ENCODE results near the gene CDC42SE2.
"Not testable (repeated sequence)": the region's sequence is repeated elsewhere in the genome, so short reads cannot be mapped to it uniquely, and the experiment has no call there.

The CDC42SE2 gene

DNA sequence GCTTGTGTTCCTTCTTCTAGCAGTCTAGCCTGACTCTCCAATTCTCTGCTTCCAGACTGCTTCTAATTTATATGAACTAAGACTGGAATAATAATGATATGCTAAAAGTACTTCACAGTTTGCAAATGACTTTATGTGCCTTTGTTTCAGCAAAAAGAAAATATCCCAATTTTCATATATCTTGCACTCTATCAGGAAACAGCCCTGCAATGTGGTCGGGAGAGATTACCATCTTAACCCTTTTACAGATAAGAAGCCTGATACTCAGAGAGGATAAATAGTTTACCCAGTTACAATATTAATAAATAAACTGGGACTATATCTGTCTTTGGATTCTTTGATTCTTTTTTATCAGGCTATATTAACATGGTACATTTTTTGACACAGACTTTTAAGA, 126.0 kb downstream of the CDC42SE2 start:
- no peak overlapping the region for H3K27ac ChIP-seq (ENCODE audit: low read depth, low read length)
- peaks cover 11 to 35% (median 17%) of the 10 kb centered on the region in 5 donors for H3K36me3 ChIP-seq (ENCODE audit: control insufficient read depth in 5 of 5, insufficient read depth in 5 of 5, low read length in 5 of 5)
- no peaks in the 10 kb centered on the region for H3K27me3 ChIP-seq (ENCODE audit: control insufficient read depth in 5 of 5, insufficient read depth in 4 of 5, low read length in 5 of 5)
- H3K9ac ChIP-seq (ENCODE audit: low read length in 5 of 5): no peak overlapping the region
- peaks cover 0 to 10% (median 9%) of the 10 kb centered on the region in 5 donors for H3K4me1 ChIP-seq (ENCODE audit: control insufficient read depth in 5 of 5, insufficient read depth in 5 of 5, low read length in 5 of 5)
- H3K9me3 ChIP-seq (ENCODE audit: control insufficient read depth in 5 of 5, low read length in 5 of 5): no peaks in the 10 kb centered on the region
- no peak overlapping the region for H3K4me3 ChIP-seq (ENCODE audit: low read depth in 1 of 5, low read length in 5 of 5)

DNA sequence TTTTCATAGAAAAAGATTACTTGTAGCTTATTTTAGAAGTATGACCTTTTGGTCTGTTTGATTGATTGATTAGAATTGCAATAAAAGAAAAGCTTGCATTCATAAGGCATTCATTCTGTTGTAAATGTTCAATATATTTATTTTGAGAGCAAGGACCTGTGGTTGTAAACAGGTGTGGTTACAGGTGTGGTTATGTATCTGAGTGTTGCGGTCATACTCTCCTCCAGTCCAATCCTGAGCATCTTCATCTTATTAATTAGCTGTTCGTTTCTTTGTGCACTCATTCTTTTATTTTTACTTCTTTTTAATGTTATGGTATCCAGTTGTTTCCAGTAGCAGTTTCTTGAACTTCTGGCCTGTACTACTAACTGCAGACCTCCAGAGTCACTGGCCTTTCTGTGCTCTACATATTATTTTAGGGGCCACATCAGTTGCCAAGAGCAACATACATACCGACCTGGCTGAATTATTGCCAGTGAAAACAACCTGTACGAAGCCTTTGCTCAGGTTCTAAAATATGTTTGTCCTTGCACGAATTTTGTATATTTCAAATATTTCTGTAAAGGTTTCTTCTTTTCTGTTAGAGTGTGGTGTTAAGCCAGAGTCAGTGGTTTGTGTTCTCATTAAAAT, 128.7 kb downstream of the CDC42SE2 start:
- Histone ChIP-seq H3K4me1 (ENCODE audit: control insufficient read depth in 5 of 5, insufficient read depth in 5 of 5, low read length in 5 of 5) (peaks cover 0 to 10% (median 5%) of the 10 kb centered on the region in 5 donors), H3K9me3 (ENCODE audit: control insufficient read depth in 5 of 5, low read length in 5 of 5) (no peaks in the 10 kb centered on the region), H3K27me3 (ENCODE audit: control insufficient read depth in 5 of 5, insufficient read depth in 4 of 5, low read length in 5 of 5) (no peaks in the 10 kb centered on the region), H3K4me3 (ENCODE audit: low read depth in 1 of 5, low read length in 5 of 5) (no peak overlapping the region), H3K27ac (ENCODE audit: low read depth, low read length) (no peak overlapping the region), H3K9ac (ENCODE audit: low read length in 5 of 5) (no peak overlapping the region), H3K36me3 (ENCODE audit: control insufficient read depth in 5 of 5, insufficient read depth in 5 of 5, low read length in 5 of 5) (peaks cover 15 to 26% (median 20%) of the 10 kb centered on the region in 5 donors)

DNA sequence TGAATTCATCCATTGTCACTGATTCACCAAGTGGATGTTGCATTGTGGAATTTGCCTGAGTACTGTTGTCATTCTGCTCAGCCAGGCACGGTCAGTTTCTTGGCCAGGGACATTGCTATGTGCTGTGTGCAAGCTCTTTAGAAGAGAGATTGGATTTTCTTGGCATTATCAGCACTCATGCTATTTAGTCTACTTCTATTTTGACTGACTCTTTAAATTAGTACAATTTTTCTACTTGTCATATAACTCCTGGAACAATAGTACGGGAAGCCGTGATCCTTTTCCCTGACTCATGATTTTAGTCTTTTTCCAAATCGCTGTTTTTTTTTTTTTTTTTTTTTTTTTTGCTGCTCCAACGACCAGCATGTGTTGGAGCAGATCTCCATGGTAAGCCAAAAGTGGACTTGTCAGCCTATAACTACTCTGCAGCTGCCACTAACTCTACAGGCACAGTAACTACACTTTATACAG, 129.7 kb downstream of the CDC42SE2 start:
- Histone ChIP-seq H3K9ac (ENCODE audit: low read length in 5 of 5) (no peak overlapping the region), H3K4me1 (ENCODE audit: control insufficient read depth in 5 of 5, insufficient read depth in 5 of 5, low read length in 5 of 5) (peaks cover 0 to 10% (median 5%) of the 10 kb centered on the region in 5 donors), H3K9me3 (ENCODE audit: control insufficient read depth in 5 of 5, low read length in 5 of 5) (no peaks in the 10 kb centered on the region), H3K27ac (ENCODE audit: low read depth, low read length) (peak overlapping the region; percentile 34), H3K36me3 (ENCODE audit: control insufficient read depth in 5 of 5, insufficient read depth in 5 of 5, low read length in 5 of 5) (peaks cover 16 to 27% (median 21%) of the 10 kb centered on the region in 5 donors), H3K4me3 (ENCODE audit: low read depth in 1 of 5, low read length in 5 of 5) (no peak overlapping the region), H3K27me3 (ENCODE audit: control insufficient read depth in 5 of 5, insufficient read depth in 4 of 5, low read length in 5 of 5) (no peaks in the 10 kb centered on the region)

GRCh38 chr5:131394128-131394527, 130.3 kb downstream of the CDC42SE2 start:
- Histone ChIP-seq H3K27me3 (ENCODE audit: control insufficient read depth in 5 of 5, insufficient read depth in 4 of 5, low read length in 5 of 5) (no peaks in the 10 kb centered on the region), H3K4me3 (ENCODE audit: low read depth in 1 of 5, low read length in 5 of 5) (no peak overlapping the region), H3K9ac (ENCODE audit: low read length in 5 of 5) (no peak overlapping the region), H3K36me3 (ENCODE audit: control insufficient read depth in 5 of 5, insufficient read depth in 5 of 5, low read length in 5 of 5) (peaks cover 18 to 32% (median 24%) of the 10 kb centered on the region in 5 donors), H3K27ac (ENCODE audit: low read depth, low read length) (peak overlapping the region; percentile 34), H3K9me3 (ENCODE audit: control insufficient read depth in 5 of 5, low read length in 5 of 5) (no peaks in the 10 kb centered on the region), H3K4me1 (ENCODE audit: control insufficient read depth in 5 of 5, insufficient read depth in 5 of 5, low read length in 5 of 5) (peaks cover 0 to 10% (median 5%) of the 10 kb centered on the region in 5 donors)

GRCh38 chr5:131396015-131396414, 132.2 kb downstream of the CDC42SE2 start:
- Histone ChIP-seq H3K4me3 (ENCODE audit: low read depth in 1 of 5, low read length in 5 of 5) (no peak overlapping the region), H3K27ac (ENCODE audit: low read depth, low read length) (no peak overlapping the region), H3K4me1 (ENCODE audit: control insufficient read depth in 5 of 5, insufficient read depth in 5 of 5, low read length in 5 of 5) (peaks cover 0 to 10% (median 5%) of the 10 kb centered on the region in 5 donors), H3K36me3 (ENCODE audit: control insufficient read depth in 5 of 5, insufficient read depth in 5 of 5, low read length in 5 of 5) (peaks cover 13 to 34% (median 23%) of the 10 kb centered on the region in 5 donors), H3K9me3 (ENCODE audit: control insufficient read depth in 5 of 5, low read length in 5 of 5) (no peaks in the 10 kb centered on the region), H3K27me3 (ENCODE audit: control insufficient read depth in 5 of 5, insufficient read depth in 4 of 5, low read length in 5 of 5) (no peaks in the 10 kb centered on the region), H3K9ac (ENCODE audit: low read length in 5 of 5) (no peak overlapping the region)

DNA sequence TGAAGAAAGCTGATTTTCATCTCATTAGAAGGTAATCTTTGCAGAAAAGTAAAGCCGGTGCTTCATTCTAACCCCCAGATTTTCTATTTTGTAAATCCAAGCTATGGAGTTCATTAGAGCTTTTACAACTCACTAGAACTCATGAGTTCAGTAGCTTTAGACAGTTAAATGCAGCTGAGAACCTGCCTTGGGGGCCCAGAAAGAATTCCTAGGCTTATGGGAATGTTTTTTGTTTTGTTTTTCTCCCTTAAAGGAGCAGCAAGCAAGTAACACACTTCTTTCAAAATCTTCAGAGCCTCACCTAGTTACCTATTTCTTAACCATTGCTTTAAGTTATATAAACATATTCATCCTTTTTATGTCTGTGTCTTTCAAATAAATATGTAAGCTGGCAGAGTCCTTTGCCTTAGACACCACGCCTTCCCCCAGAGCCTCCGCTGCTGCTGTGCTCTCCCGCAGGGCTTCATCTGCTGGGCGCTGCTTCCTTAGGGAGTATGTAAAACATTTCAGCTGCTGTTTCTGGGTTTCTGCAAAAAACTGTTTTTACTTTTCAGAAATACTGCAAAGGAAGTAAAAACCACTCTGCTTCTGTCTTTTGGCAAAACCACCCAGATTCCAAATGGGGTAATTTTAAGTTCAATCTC, 132.9 kb downstream of the CDC42SE2 start:
- Histone ChIP-seq H3K36me3 (ENCODE audit: control insufficient read depth in 5 of 5, insufficient read depth in 5 of 5, low read length in 5 of 5) (peaks cover 13 to 30% (median 23%) of the 10 kb centered on the region in 5 donors), H3K4me1 (ENCODE audit: control insufficient read depth in 5 of 5, insufficient read depth in 5 of 5, low read length in 5 of 5) (peaks cover 0 to 10% (median 5%) of the 10 kb centered on the region in 5 donors), H3K9me3 (ENCODE audit: control insufficient read depth in 5 of 5, low read length in 5 of 5) (no peaks in the 10 kb centered on the region), H3K27ac (ENCODE audit: low read depth, low read length) (no peak overlapping the region), H3K27me3 (ENCODE audit: control insufficient read depth in 5 of 5, insufficient read depth in 4 of 5, low read length in 5 of 5) (no peaks in the 10 kb centered on the region), H3K4me3 (ENCODE audit: low read depth in 1 of 5, low read length in 5 of 5) (no peak overlapping the region), H3K9ac (ENCODE audit: low read length in 5 of 5) (no peak overlapping the region)

DNA sequence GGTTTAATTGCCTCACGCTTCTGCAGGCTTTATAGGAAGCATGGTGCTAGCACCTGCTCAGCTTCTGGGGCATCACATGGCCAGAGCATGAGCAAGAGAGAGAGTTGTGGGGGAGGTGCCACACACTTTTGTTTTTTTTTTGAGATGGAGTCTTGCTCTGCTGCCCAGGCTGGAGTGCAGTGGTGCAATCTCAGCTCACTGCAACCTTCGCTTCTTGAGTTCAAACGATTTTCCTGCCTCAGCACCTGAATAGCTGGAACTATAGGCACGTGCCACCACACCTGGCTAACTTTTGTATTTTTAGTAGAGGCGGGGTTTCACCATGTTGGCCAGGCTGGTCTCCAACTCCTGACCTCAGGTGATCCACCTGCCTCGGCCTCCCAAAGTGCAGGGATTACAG, 135.2 kb downstream of the CDC42SE2 start:
- H3K4me3 ChIP-seq (ENCODE audit: low read depth in 1 of 5, low read length in 5 of 5); H3K27me3 ChIP-seq (ENCODE audit: control insufficient read depth in 5 of 5, insufficient read depth in 4 of 5, low read length in 5 of 5); H3K27ac ChIP-seq (ENCODE audit: low read depth, low read length); H3K9ac ChIP-seq (ENCODE audit: low read length in 5 of 5); H3K9me3 ChIP-seq (ENCODE audit: control insufficient read depth in 5 of 5, low read length in 5 of 5); H3K4me1 ChIP-seq (ENCODE audit: control insufficient read depth in 5 of 5, insufficient read depth in 5 of 5, low read length in 5 of 5): not testable (repeated sequence)
- H3K36me3 ChIP-seq (ENCODE audit: control insufficient read depth in 5 of 5, insufficient read depth in 5 of 5, low read length in 5 of 5): peaks cover 10 to 19% (median 13%) of the 10 kb centered on the region in 5 donors

- Histone ChIP-seq H3K36me3 (ENCODE audit: control insufficient read depth in 5 of 5, insufficient read depth in 5 of 5, low read length in 5 of 5) (peaks cover 5 to 18% (median 9%) of the 10 kb centered on the region in 5 donors), H3K27ac (ENCODE audit: low read depth, low read length) (no peak overlapping the region), H3K4me1 (ENCODE audit: control insufficient read depth in 5 of 5, insufficient read depth in 5 of 5, low read length in 5 of 5) (no peaks in the 10 kb centered on the region), H3K9me3 (ENCODE audit: control insufficient read depth in 5 of 5, low read length in 5 of 5) (peaks cover 0 to 6% (median 0%) of the 10 kb centered on the region in 5 donors), H3K4me3 (ENCODE audit: low read depth in 1 of 5, low read length in 5 of 5) (no peak overlapping the region), H3K27me3 (ENCODE audit: control insufficient read depth in 5 of 5, insufficient read depth in 4 of 5, low read length in 5 of 5) (no peaks in the 10 kb centered on the region), H3K9ac (ENCODE audit: low read length in 5 of 5) (no peak overlapping the region)
Measured at GRCh38 chr5:131400585-131400984, 136.7 kb downstream of the CDC42SE2 start.

GRCh38 chr5:131405674-131406073, 141.8 kb downstream of the CDC42SE2 start:
- Histone ChIP-seq H3K27ac (ENCODE audit: low read depth, low read length) (no peak overlapping the region), H3K9me3 (ENCODE audit: control insufficient read depth in 5 of 5, low read length in 5 of 5) (peaks cover 0 to 6% (median 0%) of the 10 kb centered on the region in 5 donors), H3K27me3 (ENCODE audit: control insufficient read depth in 5 of 5, insufficient read depth in 4 of 5, low read length in 5 of 5) (no peaks in the 10 kb centered on the region), H3K36me3 (ENCODE audit: control insufficient read depth in 5 of 5, insufficient read depth in 5 of 5, low read length in 5 of 5) (peaks cover 7 to 26% (median 9%) of the 10 kb centered on the region in 5 donors), H3K9ac (ENCODE audit: low read length in 5 of 5) (no peak overlapping the region), H3K4me3 (ENCODE audit: low read depth in 1 of 5, low read length in 5 of 5) (no peak overlapping the region), H3K4me1 (ENCODE audit: control insufficient read depth in 5 of 5, insufficient read depth in 5 of 5, low read length in 5 of 5) (peaks cover 0 to 4% (median 0%) of the 10 kb centered on the region in 5 donors)

GRCh38 chr5:131406076-131406475, 142.2 kb downstream of the CDC42SE2 start:
- no peak overlapping the region for H3K9ac ChIP-seq (ENCODE audit: low read length in 5 of 5)
- no peak overlapping the region for H3K4me3 ChIP-seq (ENCODE audit: low read depth in 1 of 5, low read length in 5 of 5)
- no peak overlapping the region for H3K27ac ChIP-seq (ENCODE audit: low read depth, low read length)
- H3K36me3 ChIP-seq (ENCODE audit: control insufficient read depth in 5 of 5, insufficient read depth in 5 of 5, low read length in 5 of 5): peaks cover 7 to 26% (median 9%) of the 10 kb centered on the region in 5 donors
- peaks cover 0 to 7% (median 3%) of the 10 kb centered on the region in 5 donors for H3K4me1 ChIP-seq (ENCODE audit: control insufficient read depth in 5 of 5, insufficient read depth in 5 of 5, low read length in 5 of 5)
- H3K9me3 ChIP-seq (ENCODE audit: control insufficient read depth in 5 of 5, low read length in 5 of 5): peaks cover 0 to 6% (median 0%) of the 10 kb centered on the region in 5 donors
- H3K27me3 ChIP-seq (ENCODE audit: control insufficient read depth in 5 of 5, insufficient read depth in 4 of 5, low read length in 5 of 5): no peaks in the 10 kb centered on the region

Measured in subcutaneous abdominal adipose tissue (tissue), 5 donors.